Prostate gland (tissue), 2 donors: Measurements from ENCODE around the gene PRPH. TPM values are rescaled to one million over a fixed set of nuclear protein-coding genes. Genes with fewer than 3 reads are reported as not detected.

ENCODE experiments used
- DNase-seq: peaks from one replicate; pipeline ENCODE4 v3.0.0-alpha.2; 2019; ENCODE audit warnings: low spot score
- H3K27ac ChIP-seq, 2 donors: fragments of 200-600 bp; sonication (generic); 2 replicates each; pipeline ENCODE4 v1.5.1; 2017 to 2019
- H3K27me3 ChIP-seq: fragments of 200-600 bp; sonication (generic); replicated peaks from 2 replicates; pipeline ENCODE4 v1.5.1; 2019; ENCODE audit not compliant: insufficient read depth
- H3K36me3 ChIP-seq, 2 donors: fragments of 200-600 bp; sonication (generic); 1 replicate in 1 of 2; 2 replicates in 1 of 2; pipeline versions ENCODE4 v1.5.1 to v1.8.1; 2017 to 2019
- H3K4me1 ChIP-seq: fragments of 200-600 bp; sonication (generic); replicated peaks from 2 replicates; pipeline ENCODE4 v1.5.1; 2019
- H3K4me3 ChIP-seq, 2 donors: fragments of 200-600 bp; sonication (generic); 2 replicates each; pipeline ENCODE4 v1.5.1; 2017 to 2019
- H3K9me3 ChIP-seq: fragments of 200-600 bp; sonication (generic); 2 replicates; pipeline ENCODE4 v1.5.1; 2017
- CTCF ChIP-seq, 4 experiments: fragments of 200-600 bp in 2 of 4; fragments of 450-650 bp in 2 of 4; sonication (generic) in 2 of 4; IDR thresholded peaks; 1 replicate in 3 of 4; 2 replicates in 1 of 4; pipeline ENCODE4 v1.5.1; 2016 to 2019; ENCODE audit warnings: antibody characterized with exemption in 4 of 4, mild to moderate bottlenecking in 2 of 4, moderate library complexity in 2 of 4
- POLR2A ChIP-seq: fragments of 450-650 bp; IDR thresholded peaks from one replicate; pipeline ENCODE4 v1.6.1; 2016; ENCODE audit warnings: antibody characterized with exemption, mild to moderate bottlenecking
- POLR2AphosphoS5 ChIP-seq: sonication (generic); formaldehyde crosslinking; IDR thresholded peaks from one replicate; pipeline ENCODE4 v1.6.1; 2017; ENCODE audit warnings: antibody characterized with exemption
- WGBS: methylation state at CpG from one replicate; pipeline ENCODE4 v1.1.5; 2018; 5-methylcytosine and 5-hydroxymethylcytosine counted together
- intact Hi-C: fragments of 100-400 bp; cut with DNase I; formaldehyde crosslinking; loops from one replicate; pipeline ENCODE4 v1.14.2; 2022
- total RNA-seq, 2 donors: library from RNA; depleted of rRNA; stranded (reverse); fragments of >200 nt; gene quantifications; one replicate each; pipeline ENCODE4 v1.1.0, GENCODE V29; 2016

The PRPH gene
- total RNA-seq, 2 donors from 2014 or later = 1.4 to 11.4 TPM

- Histone ChIP-seq H3K36me3 (no peaks in the 10 kb centered on the region), H3K9me3 (no peaks in the 10 kb centered on the region), H3K27me3 (no peaks in the 10 kb centered on the region), H3K4me1 (no peaks in the 10 kb centered on the region), H3K27ac (no peak overlapping the region), H3K4me3 (no peak overlapping the region)
- no peak for DNase-seq
- intact Hi-C loops = no loop called here
- 75% methylated on average over 4 of the region's 4 CpGs for WGBS
- TF ChIP-seq POLR2AphosphoS5 (no peak), CTCF (IDR thresholded peaks at IDR 0.05) (no peak), POLR2A (no peak)
These were observed 35.5 kb upstream of the PRPH start for GRCh38 chr12:49259452-49259851.

GRCh38 chr12:49260166-49260565 lies 34.8 kb upstream of the PRPH start:
- Histone ChIP-seq H3K27me3 (no peaks in the 10 kb centered on the region), H3K4me3 (no peak overlapping the region), H3K4me1 (no peaks in the 10 kb centered on the region), H3K9me3 (no peaks in the 10 kb centered on the region), H3K36me3 (no peaks in the 10 kb centered on the region), H3K27ac (no peak overlapping the region)
- intact Hi-C loops = no loop called here
- 20% methylated on average over 3 of the region's 3 CpGs for whole genome bisulfite sequencing
- TF ChIP-seq CTCF (IDR thresholded peaks at IDR 0.05) = no peak
- no peak for TF ChIP-seq POLR2A
- TF ChIP-seq POLR2AphosphoS5 = no peak
- DNase-seq = no peak

GRCh38 chr12:49260571-49261363 lies 34.2 kb upstream of the PRPH start:
- DNase-seq = no peak
- Histone ChIP-seq H3K27me3 (no peaks in the 10 kb centered on the region), H3K27ac (no peak overlapping the region), H3K36me3 (no peaks in the 10 kb centered on the region), H3K4me3 (no peak overlapping the region), H3K9me3 (no peaks in the 10 kb centered on the region), H3K4me1 (no peaks in the 10 kb centered on the region)
- WGBS = 81% methylated on average over 11 of the region's 11 CpGs
- intact Hi-C loops = no loop called here
- TF ChIP-seq CTCF (IDR thresholded peaks at IDR 0.05) = no peak

GRCh38 chr12:49261721-49262120 lies 33.2 kb upstream of the PRPH start:
- TF ChIP-seq POLR2AphosphoS5 (no peak), POLR2A (no peak), CTCF (IDR thresholded peaks at IDR 0.05) (no peak)
- Histone ChIP-seq H3K27me3 (no peaks in the 10 kb centered on the region), H3K4me1 (no peaks in the 10 kb centered on the region), H3K27ac (no peak overlapping the region), H3K9me3 (no peaks in the 10 kb centered on the region), H3K36me3 (no peaks in the 10 kb centered on the region), H3K4me3 (no peak overlapping the region)
- no peak for DNase-seq
- WGBS = 94% methylated on average over 2 of the region's 2 CpGs
- intact Hi-C loops = no loop called here

GRCh38 chr12:49263400-49263763 lies 31.6 kb upstream of the PRPH start:
- WGBS = 84% methylated on average over 5 of the region's 5 CpGs
- TF ChIP-seq POLR2A (no peak), CTCF (IDR thresholded peaks at IDR 0.05) (no peak), POLR2AphosphoS5 (no peak)
- Histone ChIP-seq H3K27me3 (no peaks in the 10 kb centered on the region), H3K36me3 (no peaks in the 10 kb centered on the region), H3K4me1 (no peaks in the 10 kb centered on the region), H3K4me3 (no peak overlapping the region), H3K9me3 (no peaks in the 10 kb centered on the region), H3K27ac (no peak overlapping the region)
- no peak for DNase-seq
- intact Hi-C loops = no loop called here
